ENCODE measurements around the gene NUTM2A.
"Not testable (repeated sequence)": the region's sequence is repeated elsewhere in the genome, so short reads cannot be mapped to it uniquely, and the experiment has no call there.

DNA sequence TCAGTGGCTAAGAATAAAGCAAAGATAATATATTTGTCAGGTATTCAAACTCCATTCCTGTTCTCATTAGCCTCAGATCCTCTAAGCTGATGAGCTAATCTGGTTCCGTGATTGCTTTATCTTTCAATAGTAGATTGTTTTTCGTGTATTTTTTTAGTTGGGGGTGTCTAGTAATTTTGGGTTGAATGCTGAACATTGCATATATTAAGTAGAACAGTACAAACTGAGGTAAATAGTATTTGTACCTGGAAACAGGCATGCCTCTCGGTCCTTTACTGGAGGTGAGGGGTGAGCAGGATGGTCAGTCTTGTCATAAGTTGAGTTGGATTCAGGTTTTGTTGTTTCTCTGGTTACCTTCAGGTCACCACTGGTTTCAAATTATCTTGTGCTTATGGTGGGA, 37.7 kb upstream of the NUTM2A start:
- TF ChIP-seq, protein P1, sequence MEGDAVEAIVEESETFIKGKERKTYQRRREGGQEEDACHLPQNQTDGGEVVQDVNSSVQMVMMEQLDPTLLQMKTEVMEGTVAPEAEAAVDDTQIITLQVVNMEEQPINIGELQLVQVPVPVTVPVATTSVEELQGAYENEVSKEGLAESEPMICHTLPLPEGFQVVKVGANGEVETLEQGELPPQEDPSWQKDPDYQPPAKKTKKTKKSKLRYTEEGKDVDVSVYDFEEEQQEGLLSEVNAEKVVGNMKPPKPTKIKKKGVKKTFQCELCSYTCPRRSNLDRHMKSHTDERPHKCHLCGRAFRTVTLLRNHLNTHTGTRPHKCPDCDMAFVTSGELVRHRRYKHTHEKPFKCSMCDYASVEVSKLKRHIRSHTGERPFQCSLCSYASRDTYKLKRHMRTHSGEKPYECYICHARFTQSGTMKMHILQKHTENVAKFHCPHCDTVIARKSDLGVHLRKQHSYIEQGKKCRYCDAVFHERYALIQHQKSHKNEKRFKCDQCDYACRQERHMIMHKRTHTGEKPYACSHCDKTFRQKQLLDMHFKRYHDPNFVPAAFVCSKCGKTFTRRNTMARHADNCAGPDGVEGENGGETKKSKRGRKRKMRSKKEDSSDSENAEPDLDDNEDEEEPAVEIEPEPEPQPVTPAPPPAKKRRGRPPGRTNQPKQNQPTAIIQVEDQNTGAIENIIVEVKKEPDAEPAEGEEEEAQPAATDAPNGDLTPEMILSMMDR (IDR thresholded peaks at IDR 0.05): not testable (repeated sequence)
- TF ChIP-seq EZH2 (IDR thresholded peaks at IDR 0.05; ENCODE audit: borderline replicate concordance, insufficient read depth, low read depth, low read length, poor library complexity, severe bottlenecking): not testable (repeated sequence)

Measured in B cell (primary cell).